Mesendoderm (in vitro differentiated cells): ENCODE results near the gene AGO1.
"Not testable (repeated sequence)": the region's sequence is repeated elsewhere in the genome, so short reads cannot be mapped to it uniquely, and the experiment has no call there.

ENCODE experiments used
- DNase-seq: peaks from one replicate; pipeline ENCODE4 v3.0.0; 2013
- H2AK5ac ChIP-seq: 2 replicates; pipeline ENCODE4 v1.6.1; 2013; ENCODE audit warnings: low read length, inconsistent platforms
- H2BK120ac ChIP-seq: 2 replicates; pipeline ENCODE4 v1.6.1; 2013; ENCODE audit warnings: low read depth, mild to moderate bottlenecking, low read length, moderate library complexity, mixed read lengths
- H2BK15ac ChIP-seq: replicated peaks from 2 replicates; pipeline ENCODE4 v1.6.1; 2013; ENCODE audit warnings: low read depth, mild to moderate bottlenecking, moderate library complexity
- H2BK5ac ChIP-seq: 2 replicates; pipeline ENCODE4 v1.6.1; 2013; ENCODE audit warnings: low read length, inconsistent platforms
- H3K18ac ChIP-seq: 2 replicates; pipeline ENCODE4 v1.6.1; 2013; ENCODE audit warnings: mild to moderate bottlenecking, low read length, mixed read lengths
- H3K23ac ChIP-seq: one replicate; pipeline ENCODE4 v1.6.1; 2013; ENCODE audit warnings: low read length
- H3K27ac ChIP-seq: 2 replicates; pipeline ENCODE4 v1.5.1; 2013; ENCODE audit warnings: low read depth, mild to moderate bottlenecking, inconsistent platforms, low read length, moderate library complexity
- H3K27me3 ChIP-seq: 2 replicates; pipeline ENCODE4 v1.6.1; 2013; ENCODE audit warnings: low read length, control low read depth, mild to moderate bottlenecking, inconsistent platforms; ENCODE audit not compliant: insufficient read depth, poor library complexity
- H3K36me3 ChIP-seq: 2 replicates; pipeline ENCODE4 v1.6.1; 2013; ENCODE audit warnings: low read length, inconsistent platforms; ENCODE audit not compliant: control insufficient read depth, insufficient read depth
- H3K4ac ChIP-seq: one replicate; pipeline ENCODE4 v1.6.1; 2013; ENCODE audit warnings: low read depth, mild to moderate bottlenecking, low read length, moderate library complexity
- H3K4me1 ChIP-seq: 2 replicates; pipeline ENCODE4 v1.6.1; 2013; ENCODE audit warnings: low read depth, low read length, inconsistent platforms; ENCODE audit not compliant: control insufficient read depth
- H3K4me2 ChIP-seq: 2 replicates; pipeline ENCODE4 v1.6.1; 2013; ENCODE audit warnings: low read length
- H3K4me3 ChIP-seq: 2 replicates; pipeline ENCODE4 v1.5.1; 2013; ENCODE audit warnings: mild to moderate bottlenecking, low read length
- H3K56ac ChIP-seq: one replicate; pipeline ENCODE4 v1.6.1; 2013; ENCODE audit warnings: low read length
- H3K79me1 ChIP-seq: 2 replicates; pipeline ENCODE4 v1.6.1; 2013; ENCODE audit warnings: low read length, inconsistent platforms
- H3K79me2 ChIP-seq: 2 replicates; pipeline ENCODE4 v1.6.1; 2013; ENCODE audit warnings: mild to moderate bottlenecking, low read length; ENCODE audit not compliant: control insufficient read depth, insufficient read depth
- H3K9ac ChIP-seq: 2 replicates; pipeline ENCODE4 v1.6.1; 2013; ENCODE audit warnings: low read length, inconsistent platforms
- H4K5ac ChIP-seq: one replicate; pipeline ENCODE4 v1.6.1; 2013; ENCODE audit warnings: low read length
- H4K8ac ChIP-seq: one replicate; pipeline ENCODE4 v1.6.1; 2013; ENCODE audit warnings: low read depth, mild to moderate bottlenecking, control low read depth, low read length, moderate library complexity
- WGBS: extraction: QIAGEN DNeasy Blood & Tissue Kit; methylation state at CpG from one replicate; pipeline ENCODE4 v1.1.7; 2013; ENCODE audit warnings: low lambda C conversion rate, missing lambda C conversion rate; ENCODE audit not compliant: insufficient coverage; ENCODE audit errors: extremely low coverage; 5-methylcytosine and 5-hydroxymethylcytosine counted together

Gene AGO1

DNA sequence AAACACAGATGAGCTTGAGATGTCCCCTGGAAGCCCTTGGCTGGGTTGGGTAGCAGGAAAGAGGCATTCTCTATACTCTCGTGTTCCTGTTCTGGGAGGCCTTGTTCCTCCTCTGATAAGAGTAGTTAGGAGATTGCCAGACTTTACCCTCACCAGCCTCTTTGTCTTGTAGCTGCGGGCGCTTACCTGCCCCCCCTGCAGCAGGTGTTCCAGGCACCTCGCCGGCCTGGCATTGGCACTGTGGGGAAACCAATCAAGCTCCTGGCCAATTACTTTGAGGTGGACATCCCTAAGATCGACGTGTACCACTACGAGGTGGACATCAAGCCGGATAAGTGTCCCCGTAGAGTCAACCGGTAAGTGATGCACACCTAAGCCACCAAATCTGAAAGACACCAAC is 5.2 kb downstream of the AGO1 start:
- no CpG with 5 or more reads among the region's 11 CpGs for WGBS
- H3K9ac ChIP-seq, result no peak overlapping the region
- no peak overlapping the region for H3K56ac ChIP-seq
- H3K36me3 ChIP-seq, result peaks cover 5% of the 10 kb centered on the region
- H4K5ac ChIP-seq, result no peak overlapping the region
- no peak overlapping the region for H3K4me2 ChIP-seq
- no peak overlapping the region for H4K8ac ChIP-seq
- H3K27me3 ChIP-seq, result no peaks in the 10 kb centered on the region
- peaks cover 25% of the 10 kb centered on the region for H3K4me1 ChIP-seq
- peaks cover 51% of the 10 kb centered on the region for H3K79me2 ChIP-seq
- no peak for DNase-seq
- no peak overlapping the region for H2BK120ac ChIP-seq
- H3K4me3 ChIP-seq, result no peak overlapping the region
- no peak overlapping the region for H3K18ac ChIP-seq
- H3K79me1 ChIP-seq, result peaks cover 15% of the 10 kb centered on the region
- H3K23ac ChIP-seq, result no peak overlapping the region
- H2AK5ac ChIP-seq, result no peak overlapping the region
- H2BK15ac ChIP-seq, result no peak overlapping the region
- no peak overlapping the region for H3K4ac ChIP-seq
- H3K27ac ChIP-seq, result no peak overlapping the region
- no peak overlapping the region for H2BK5ac ChIP-seq

DNA sequence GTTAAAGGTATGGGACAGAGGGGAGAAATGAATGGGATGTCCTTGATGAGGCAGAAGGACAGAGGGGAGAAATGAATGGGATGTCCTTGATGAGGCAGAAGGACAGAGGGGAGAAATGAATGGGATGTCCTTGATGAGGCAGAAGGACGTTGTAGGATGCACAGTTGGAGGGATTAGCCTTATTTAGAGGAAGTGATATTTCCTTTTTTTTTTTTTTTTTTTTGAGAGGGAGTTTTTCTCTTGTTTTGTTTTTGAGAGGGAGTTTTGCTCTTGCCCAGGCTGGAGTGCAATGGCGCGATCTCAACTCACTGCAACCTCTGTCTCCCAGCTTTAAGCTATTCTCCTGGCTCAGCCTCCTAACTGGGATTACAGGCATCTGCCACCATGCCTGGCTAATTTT is 6.0 kb downstream of the AGO1 start:
- not testable (repeated sequence) for H3K4ac ChIP-seq, H3K27ac ChIP-seq, H3K27me3 ChIP-seq, H3K9ac ChIP-seq, H3K36me3 ChIP-seq, H2BK5ac ChIP-seq, H3K18ac ChIP-seq, H2BK15ac ChIP-seq, H4K8ac ChIP-seq, DNase-seq, H3K56ac ChIP-seq, H3K23ac ChIP-seq, H2BK120ac ChIP-seq, H4K5ac ChIP-seq, H3K4me2 ChIP-seq, H3K4me3 ChIP-seq, H2AK5ac ChIP-seq
- peaks cover 25% of the 10 kb centered on the region for H3K4me1 ChIP-seq
- peaks cover 15% of the 10 kb centered on the region for H3K79me1 ChIP-seq
- WGBS, result no CpG with 5 or more reads among the region's 3 CpGs
- H3K79me2 ChIP-seq, result peaks cover 47% of the 10 kb centered on the region

GRCh38 chr1:35893051-35893879 is 10.3 kb downstream of the AGO1 start:
- WGBS, result no CpG with 5 or more reads among the region's 14 CpGs
- Histone ChIP-seq H3K9ac (no peak overlapping the region), H2AK5ac (no peak overlapping the region), H3K4me2 (no peak overlapping the region), H3K27ac (no peak overlapping the region), H3K27me3 (no peaks in the 10 kb centered on the region), H4K5ac (no peak overlapping the region), H3K23ac (no peak overlapping the region), H3K4me1 (no peaks in the 10 kb centered on the region), H2BK120ac (no peak overlapping the region), H3K36me3 (peaks cover 13% of the 10 kb centered on the region), H3K4ac (no peak overlapping the region), H2BK15ac (no peak overlapping the region), H3K79me1 (peaks cover 7% of the 10 kb centered on the region), H4K8ac (no peak overlapping the region), H3K79me2 (peaks cover 11% of the 10 kb centered on the region), H2BK5ac (no peak overlapping the region), H3K56ac (no peak overlapping the region), H3K4me3 (no peak overlapping the region), H3K18ac (no peak overlapping the region)
- DNase-seq, result no peak

- Histone ChIP-seq H2BK15ac (no peak overlapping the region), H3K4ac (no peak overlapping the region), H3K27me3 (no peaks in the 10 kb centered on the region), H3K36me3 (peaks cover 13% of the 10 kb centered on the region), H3K79me1 (peaks cover 5% of the 10 kb centered on the region), H3K79me2 (peaks cover 6% of the 10 kb centered on the region), H3K4me3 (no peak overlapping the region), H3K9ac (no peak overlapping the region), H3K4me2 (no peak overlapping the region), H4K8ac (no peak overlapping the region), H3K23ac (no peak overlapping the region), H4K5ac (no peak overlapping the region), H2BK120ac (no peak overlapping the region), H3K4me1 (no peaks in the 10 kb centered on the region), H3K18ac (no peak overlapping the region), H2BK5ac (no peak overlapping the region), H2AK5ac (no peak overlapping the region), H3K56ac (no peak overlapping the region), H3K27ac (no peak overlapping the region)
- WGBS, result no CpG with 5 or more reads among the region's 6 CpGs
- DNase-seq, result peak; percentile 63
These were observed 11.2 kb downstream of the AGO1 start for GRCh38 chr1:35894183-35894582.

DNA sequence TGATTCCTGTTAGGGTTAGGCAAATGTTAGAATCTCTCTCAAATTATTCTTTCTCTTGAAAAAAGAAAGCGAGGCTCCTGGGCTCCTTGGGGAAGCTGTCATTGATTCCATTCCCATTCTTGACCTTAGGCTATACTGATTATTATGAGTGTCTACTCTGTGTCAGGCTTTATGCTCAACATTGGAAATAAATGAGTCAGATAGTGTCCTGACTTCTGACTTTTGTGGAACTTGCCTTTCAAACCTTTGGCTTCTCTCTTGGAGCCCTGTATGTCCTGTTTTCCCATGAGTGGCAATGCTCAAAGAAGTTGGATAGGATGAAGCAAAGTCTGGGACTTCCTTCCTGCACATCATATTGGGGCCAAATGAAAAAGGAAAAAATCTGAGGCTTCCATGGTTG is 11.6 kb downstream of the AGO1 start:
- Histone ChIP-seq H3K23ac (no peak overlapping the region), H2AK5ac (no peak overlapping the region), H2BK15ac (no peak overlapping the region), H3K4me3 (no peak overlapping the region), H3K79me1 (peaks cover 5% of the 10 kb centered on the region), H3K9ac (no peak overlapping the region), H3K4me1 (no peaks in the 10 kb centered on the region), H3K79me2 (peaks cover 4% of the 10 kb centered on the region), H3K4ac (no peak overlapping the region), H3K27me3 (no peaks in the 10 kb centered on the region), H3K56ac (no peak overlapping the region), H2BK5ac (no peak overlapping the region), H3K18ac (no peak overlapping the region), H3K36me3 (peaks cover 13% of the 10 kb centered on the region), H4K5ac (peak overlapping the region; percentile 64), H4K8ac (no peak overlapping the region), H2BK120ac (no peak overlapping the region), H3K27ac (no peak overlapping the region), H3K4me2 (no peak overlapping the region)
- no CpG with 5 or more reads among the region's 1 CpG for WGBS
- no peak for DNase-seq

DNA sequence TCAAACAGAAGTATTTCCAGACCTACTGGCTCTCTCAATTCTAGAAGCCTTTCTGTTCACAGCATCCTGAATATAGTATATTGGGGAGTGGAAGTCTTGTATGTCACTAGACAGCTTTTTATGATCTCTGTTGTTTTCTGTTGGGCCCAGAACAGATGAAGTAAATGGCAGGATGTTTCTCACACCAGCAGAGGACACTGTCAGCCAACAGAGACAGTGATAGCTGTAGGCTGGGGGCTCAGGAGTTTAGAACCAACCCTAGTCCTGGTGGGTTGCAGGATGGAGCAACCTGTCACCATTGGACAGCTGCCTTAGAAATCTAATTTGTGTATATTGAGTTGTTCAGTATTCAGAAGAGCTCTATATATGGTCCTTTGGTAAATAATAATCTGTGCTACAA is 16.9 kb downstream of the AGO1 start:
- Histone ChIP-seq H3K4me1 (no peaks in the 10 kb centered on the region), H3K36me3 (peaks cover 17% of the 10 kb centered on the region), H3K79me1 (peaks cover 5% of the 10 kb centered on the region), H3K23ac (no peak overlapping the region), H3K27me3 (no peaks in the 10 kb centered on the region), H3K9ac (no peak overlapping the region), H3K4me2 (no peak overlapping the region), H3K4me3 (no peak overlapping the region), H3K18ac (no peak overlapping the region), H2BK5ac (no peak overlapping the region), H4K5ac (no peak overlapping the region), H3K27ac (no peak overlapping the region), H3K79me2 (no peaks in the 10 kb centered on the region), H4K8ac (no peak overlapping the region), H2BK15ac (no peak overlapping the region), H2BK120ac (no peak overlapping the region), H2AK5ac (no peak overlapping the region), H3K56ac (no peak overlapping the region), H3K4ac (no peak overlapping the region)
- DNase-seq, result no peak
